Brain microvascular endothelial cell (primary cell): ENCODE data around the gene EPB41L5.
"Not testable (repeated sequence)": the region's sequence is repeated elsewhere in the genome, so short reads cannot be mapped to it uniquely, and the experiment has no call there.

Experiments used
- DNase-seq: peaks from one replicate; pipeline ENCODE4 v3.0.0-alpha.2; 2020
- H3K27ac ChIP-seq: fragments of 250-450 bp; sonication (Bioruptor Pico); 2 replicates; pipeline ENCODE4 v1.5.1; 2020; ENCODE audit warnings: mild to moderate bottlenecking, moderate library complexity
- H3K27me3 ChIP-seq: fragments of 250-450 bp; sonication (Bioruptor Pico); replicated peaks from 2 replicates; pipeline ENCODE4 v1.5.1; 2020; ENCODE audit warnings: mild to moderate bottlenecking
- H3K36me3 ChIP-seq: fragments of 250-450 bp; sonication (Bioruptor Pico); replicated peaks from 2 replicates; pipeline ENCODE4 v1.5.1; 2020; ENCODE audit warnings: mild to moderate bottlenecking
- H3K4me3 ChIP-seq: 2 replicates; pipeline ENCODE4 v1.5.1; 2011; ENCODE audit warnings: low read depth, mild to moderate bottlenecking, control low read depth, low read length, moderate library complexity
- CTCF ChIP-seq: IDR thresholded peaks from 2 replicates; pipeline ENCODE4 v1.5.1; 2011; ENCODE audit warnings: low read depth, mild to moderate bottlenecking, moderate library complexity, low read length, control low read depth, inconsistent platforms; ENCODE audit errors: missing control alignments
- in situ Hi-C: cut with HindIII; loops from 2 replicates; pipeline ENCODE4 v1.10.0; 2017; ENCODE audit warnings: low sequenced_read_pairs, low pct_ligation_motif_present

The EPB41L5 gene

GRCh38 chr2:120118018-120118417, 105.1 kb downstream of the EPB41L5 start:
- Histone ChIP-seq H3K27ac (no peak overlapping the region), H3K36me3 (no peaks in the 10 kb centered on the region), H3K27me3 (no peaks in the 10 kb centered on the region), H3K4me3 (no peak overlapping the region)
- no peak for DNase-seq
- in situ Hi-C loops = no loop called here
- TF ChIP-seq CTCF = no peak

GRCh38 chr2:120118471-120118870, 105.6 kb downstream of the EPB41L5 start:
- H3K27me3 ChIP-seq = no peaks in the 10 kb centered on the region
- no peak for DNase-seq
- no peak overlapping the region for H3K27ac ChIP-seq
- in situ Hi-C loops = no loop called here
- H3K4me3 ChIP-seq = no peak overlapping the region
- no peaks in the 10 kb centered on the region for H3K36me3 ChIP-seq
- TF ChIP-seq CTCF = no peak

- in situ Hi-C loops = not testable (repeated sequence)
These were observed 108.5 kb downstream of the EPB41L5 start for GRCh38 chr2:120121337-120121736.

GRCh38 chr2:120123090-120123489, 110.2 kb downstream of the EPB41L5 start:
- Histone ChIP-seq H3K27me3 (no peaks in the 10 kb centered on the region), H3K4me3 (no peak overlapping the region), H3K27ac (no peak overlapping the region), H3K36me3 (no peaks in the 10 kb centered on the region)
- no peak for TF ChIP-seq CTCF
- DNase-seq = no peak
- in situ Hi-C loops = no loop called here

More at GRCh38 chr2:120121337-120121736, 108.5 kb downstream of the EPB41L5 start:
- H3K27ac ChIP-seq, H3K4me3 ChIP-seq, DNase-seq, H3K36me3 ChIP-seq, H3K27me3 ChIP-seq: not testable (repeated sequence)

GRCh38 chr2:120125195-120125594, 112.3 kb downstream of the EPB41L5 start:
- no peak overlapping the region for H3K27ac ChIP-seq
- no peak for TF ChIP-seq CTCF
- no peaks in the 10 kb centered on the region for H3K27me3 ChIP-seq
- H3K36me3 ChIP-seq = no peaks in the 10 kb centered on the region
- no peak overlapping the region for H3K4me3 ChIP-seq
- no peak for DNase-seq
- in situ Hi-C loops = no loop called here

GRCh38 chr2:120128216-120128615, 115.3 kb downstream of the EPB41L5 start:
- no peaks in the 10 kb centered on the region for H3K36me3 ChIP-seq
- no peak for DNase-seq
- H3K4me3 ChIP-seq = no peak overlapping the region
- no peak for TF ChIP-seq CTCF
- H3K27me3 ChIP-seq = no peaks in the 10 kb centered on the region
- in situ Hi-C loops = no loop called here
- no peak overlapping the region for H3K27ac ChIP-seq
